ENCODE results near the gene MECR.
"Not testable (repeated sequence)": the region's sequence is repeated elsewhere in the genome, so short reads cannot be mapped to it uniquely, and the experiment has no call there.

The MECR gene

GRCh38 chr1:29156543-29157268, 74.0 kb downstream of the MECR start:
- no peak for TF ChIP-seq CTCF (IDR thresholded peaks at IDR 0.05; ENCODE audit: low read depth, low read length, missing control alignments)
- no peak for DNase-seq (ENCODE audit: extremely low read depth, low read depth)
- H3K4me3 ChIP-seq (replicated peaks; ENCODE audit: low read depth, low read length): no peak overlapping the region

DNA sequence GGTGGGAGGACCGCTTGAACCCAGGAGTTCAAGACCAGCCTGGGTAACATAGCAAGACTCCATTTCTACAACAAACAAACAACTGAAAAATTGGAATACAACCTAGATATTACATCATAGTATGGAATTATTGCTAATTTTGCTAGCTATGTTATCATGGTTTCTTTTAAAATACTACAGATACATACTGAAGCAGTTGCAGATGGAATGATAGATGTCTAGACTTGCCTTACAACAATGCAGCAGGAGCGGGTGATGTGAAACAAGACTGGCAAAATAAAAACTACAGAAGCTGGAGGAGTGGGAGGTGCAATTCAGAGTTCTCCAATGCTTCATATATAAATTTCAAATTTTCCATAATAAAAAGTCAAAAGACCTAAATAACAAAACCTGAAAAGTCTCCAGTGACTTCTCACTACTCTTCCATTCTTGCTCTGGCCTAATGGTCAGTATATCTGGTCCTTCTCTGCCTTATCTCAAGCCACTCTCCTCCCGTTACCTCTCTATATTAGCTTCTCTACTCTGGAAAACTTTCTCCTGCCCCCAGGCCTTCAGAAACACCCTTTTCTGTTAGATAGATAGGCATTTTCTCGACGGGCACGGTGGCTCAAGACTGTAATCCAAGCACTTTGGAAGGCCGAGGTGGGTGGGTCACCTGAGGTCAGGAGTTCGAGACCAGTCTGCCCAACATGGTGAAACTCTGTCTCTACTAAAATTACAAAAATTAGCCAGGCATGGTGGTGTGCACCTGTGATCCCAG, 78.5 kb downstream of the MECR start:
- DNase-seq (ENCODE audit: extremely low read depth, low read depth): no peak
- TF ChIP-seq CTCF (IDR thresholded peaks at IDR 0.05; ENCODE audit: low read depth, low read length, missing control alignments): no peak
- H3K4me3 ChIP-seq (replicated peaks; ENCODE audit: low read depth, low read length): no peak overlapping the region

DNA sequence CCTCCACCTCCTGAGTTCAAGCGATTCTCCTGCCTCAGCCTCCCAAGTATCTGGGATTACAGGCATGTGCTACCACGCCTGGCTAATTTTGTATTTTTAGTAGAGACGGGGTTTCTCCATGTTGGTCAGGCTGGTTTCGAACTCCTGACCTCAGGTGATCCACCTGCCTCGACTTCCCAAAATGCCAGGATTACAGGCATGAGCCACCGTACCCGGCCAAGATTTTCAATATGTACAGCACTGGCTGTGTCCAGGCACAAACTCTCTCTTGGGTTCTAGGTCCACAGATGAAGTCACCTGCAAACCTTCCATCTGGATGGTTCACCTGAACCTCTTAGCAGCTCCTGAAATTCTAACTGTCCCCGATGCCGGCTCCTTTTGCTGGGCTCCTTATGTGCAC, 80.4 kb downstream of the MECR start:
- DNase-seq (ENCODE audit: extremely low read depth, low read depth); H3K4me3 ChIP-seq (replicated peaks; ENCODE audit: low read depth, low read length): not testable (repeated sequence)

DNA sequence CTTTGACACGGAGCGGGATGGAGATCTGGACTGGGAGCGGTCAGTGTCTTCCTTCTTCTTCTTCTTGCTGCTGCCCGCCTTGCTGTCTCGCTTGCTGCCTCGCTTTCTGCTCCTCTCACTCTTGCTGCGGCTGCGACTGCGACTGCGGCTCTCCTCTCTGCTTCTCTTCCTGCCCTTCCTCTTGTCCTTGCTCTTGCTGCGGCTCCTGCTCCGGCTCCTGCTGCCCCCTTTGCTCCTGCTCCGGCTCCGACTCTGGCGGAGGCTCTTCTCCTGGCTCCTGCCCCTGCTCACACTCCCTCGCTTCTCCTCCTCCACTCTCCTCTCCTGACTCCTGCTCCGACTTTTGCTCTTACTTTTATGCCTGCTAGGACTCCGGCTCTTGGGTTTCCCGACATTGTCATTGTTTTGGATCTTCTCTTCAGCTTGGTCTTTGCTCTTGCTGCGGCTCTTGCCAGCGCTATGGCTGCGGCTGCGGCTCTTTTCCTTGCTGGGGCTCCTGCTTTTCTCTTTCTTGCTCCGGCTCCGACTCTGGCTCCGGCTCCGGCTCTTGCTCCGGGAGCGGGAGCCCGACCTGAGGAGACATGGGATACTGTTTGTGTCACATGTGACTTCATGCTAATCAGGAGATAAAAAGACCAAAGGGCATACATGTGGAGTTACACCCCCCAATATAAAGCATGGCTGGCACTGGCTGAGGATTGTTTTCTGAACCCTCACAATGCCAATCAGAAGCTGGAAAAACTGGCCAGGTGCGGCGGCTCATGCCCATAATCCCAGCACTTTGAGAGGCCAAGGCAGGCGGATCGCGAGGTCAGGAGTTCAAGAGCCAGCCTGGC, 81.9 kb downstream of the MECR start:
- TF ChIP-seq CTCF (IDR thresholded peaks at IDR 0.05; ENCODE audit: low read depth, low read length, missing control alignments): no peak
- no peak for DNase-seq (ENCODE audit: extremely low read depth, low read depth)
- no peak overlapping the region for H3K4me3 ChIP-seq (replicated peaks; ENCODE audit: low read depth, low read length)

- TF ChIP-seq CTCF (IDR thresholded peaks at IDR 0.05; ENCODE audit: low read depth, low read length, missing control alignments): no peak
- no peak for DNase-seq (ENCODE audit: extremely low read depth, low read depth)
- no peak overlapping the region for H3K4me3 ChIP-seq (replicated peaks; ENCODE audit: low read depth, low read length)
Observed at GRCh38 chr1:29145739-29146437, 84.8 kb downstream of the MECR start.

GRCh38 chr1:29144178-29144577, 86.6 kb downstream of the MECR start:
- no peak overlapping the region for H3K4me3 ChIP-seq (replicated peaks; ENCODE audit: low read depth, low read length)
- no peak for DNase-seq (ENCODE audit: extremely low read depth, low read depth)
- no peak for TF ChIP-seq CTCF (IDR thresholded peaks at IDR 0.05; ENCODE audit: low read depth, low read length, missing control alignments)

Data from HFF-Myc (cell line).